MM.1S (cell line): ENCODE measurements around the gene CD48.

Experiments used
- CTCF ChIP-seq: fragments of 300-600 bp; sonication (generic); IDR thresholded peaks from 2 replicates; pipeline ENCODE4 v1.5.1; 2016; ENCODE audit warnings: antibody characterized with exemption, low read length, mixed read lengths
- EZH2 ChIP-seq: fragments of 300-600 bp; sonication (generic); optimal IDR thresholded peaks from 2 replicates; pipeline ENCODE3; 2017; ENCODE audit warnings: low read depth, mild to moderate bottlenecking, antibody characterized with exemption, low read length, mixed read lengths
- EZH2phosphoT487 ChIP-seq: fragments of 300-600 bp; sonication (generic); IDR thresholded peaks from 2 replicates; pipeline ENCODE4 v1.6.1; 2018; ENCODE audit warnings: antibody characterized with exemption, low read length

- TF ChIP-seq CTCF, result no peak
- TF ChIP-seq EZH2, result no peak
- no peak for TF ChIP-seq EZH2phosphoT487
Observed at GRCh38 chr1:160658162-160658813, 53.3 kb downstream of the CD48 start.
